WTC11 (cell line): ENCODE data around the gene KDM2A.

ENCODE experiments used
- CTCF ChIP-seq: fragments of 200-600 bp; IDR thresholded peaks from 2 replicates; pipeline ENCODE4 v1.8.0; 2022; ENCODE audit warnings: antibody characterized with exemption
- E2F4 ChIP-seq: sonication (generic); formaldehyde crosslinking; IDR thresholded peaks from 2 replicates; pipeline ENCODE4 v1.8.1; 2022; ENCODE audit warnings: low read depth, mild to moderate bottlenecking, moderate library complexity, missing genetic modification reagents, borderline replicate concordance
- HMGXB4 ChIP-seq: sonication (generic); formaldehyde crosslinking; IDR thresholded peaks from 2 replicates; pipeline ENCODE4 v1.8.1; 2023; ENCODE audit warnings: mild to moderate bottlenecking, moderate library complexity, missing genetic modification reagents
- JUN ChIP-seq: sonication (generic); formaldehyde crosslinking; IDR thresholded peaks from 2 replicates; pipeline ENCODE4 v1.8.0; 2023; ENCODE audit warnings: mild to moderate bottlenecking, missing genetic modification reagents
- KAT7 ChIP-seq: sonication (generic); formaldehyde crosslinking; IDR thresholded peaks from 2 replicates; pipeline ENCODE4 v1.8.1; 2023; ENCODE audit warnings: missing genetic modification reagents, mild to moderate bottlenecking, borderline replicate concordance
- MAX ChIP-seq: sonication (generic); formaldehyde crosslinking; IDR thresholded peaks from 2 replicates; pipeline ENCODE4 v1.8.0; 2022; ENCODE audit warnings: mild to moderate bottlenecking, missing genetic modification reagents
- OVOL2 ChIP-seq: fragments of 250-450 bp; sonication (Bioruptor Pico); IDR thresholded peaks from 2 replicates; pipeline ENCODE4 v1.9.0; 2021; ENCODE audit warnings: mild to moderate bottlenecking, borderline replicate concordance
- SP1 ChIP-seq: sonication (generic); formaldehyde crosslinking; conservative IDR thresholded peaks from 2 replicates; pipeline ENCODE4 v1.8.1; 2022; ENCODE audit warnings: missing genetic modification reagents
- ZNF423 ChIP-seq: fragments of 250-450 bp; sonication (Bioruptor Pico); IDR thresholded peaks from 2 replicates; pipeline ENCODE4 v2.1.2; 2022; ENCODE audit warnings: mild to moderate bottlenecking, moderate library complexity

- TF ChIP-seq SP1 (CRISPR knock-in tag) (no peak), CTCF (no peak), E2F4 (CRISPR knock-in tag) (no peak), KAT7 (CRISPR knock-in tag) (no peak), OVOL2 (CRISPR knock-in tag) (no peak), ZNF423 (CRISPR knock-in tag) (no peak), MAX (CRISPR knock-in tag) (no peak), JUN (no peak), HMGXB4 (CRISPR knock-in tag) (no peak)
Measured at GRCh38 chr11:67194096-67194495, 75.0 kb downstream of the KDM2A start.
